MM.1S (cell line): ENCODE measurements around the gene BACH2.

Experiments used
- DNase-seq: peaks from one replicate; pipeline ENCODE4 v3.0.0-alpha.2; 2015
- H2AFZ ChIP-seq: fragments of 300-600 bp; sonication (generic); 2 replicates; pipeline ENCODE4 v1.6.0; 2016; ENCODE audit warnings: antibody characterized with exemption, low read length
- H3F3A ChIP-seq: fragments of 300-600 bp; sonication (generic); 2 replicates; pipeline ENCODE4 v1.6.1; 2016; ENCODE audit warnings: mild to moderate bottlenecking, antibody characterized with exemption, low read length, moderate library complexity, mixed read lengths; ENCODE audit not compliant: insufficient read depth
- H3K27ac ChIP-seq: fragments of 300-600 bp; sonication (generic); 2 replicates; pipeline ENCODE4 v1.5.1; 2016; ENCODE audit warnings: mild to moderate bottlenecking, low read length
- H3K27me3 ChIP-seq: fragments of 300-600 bp; sonication (generic); replicated peaks from 2 replicates; pipeline ENCODE4 v1.6.0; 2016; ENCODE audit warnings: low read length; ENCODE audit not compliant: insufficient read depth
- H3K36me3 ChIP-seq: fragments of 300-600 bp; sonication (generic); replicated peaks from 2 replicates; pipeline ENCODE4 v1.6.1; 2016; ENCODE audit warnings: mild to moderate bottlenecking, low read length, mixed read lengths; ENCODE audit not compliant: insufficient read depth
- H3K4me1 ChIP-seq: fragments of 300-600 bp; sonication (generic); 2 replicates; pipeline ENCODE4 v1.6.1; 2016; ENCODE audit warnings: low read length, mixed read lengths
- H3K4me2 ChIP-seq: fragments of 300-600 bp; sonication (generic); 2 replicates; pipeline ENCODE4 v1.6.0; 2016; ENCODE audit warnings: low read depth, low read length
- H3K4me3 ChIP-seq: fragments of 300-600 bp; sonication (generic); 2 replicates; pipeline ENCODE4 v1.5.1; 2016; ENCODE audit warnings: low read length, mixed read lengths
- H3K79me2 ChIP-seq: fragments of 300-600 bp; sonication (generic); 2 replicates; pipeline ENCODE4 v1.6.1; 2016; ENCODE audit warnings: mixed run types, low read length, mixed read lengths
- H3K9ac ChIP-seq: fragments of 300-600 bp; sonication (generic); 2 replicates; pipeline ENCODE4 v1.6.1; 2016; ENCODE audit warnings: low read length, mixed read lengths
- H3K9me2 ChIP-seq: fragments of 300-600 bp; sonication (generic); replicated peaks from 2 replicates; pipeline ENCODE4 v1.6.1; 2016; ENCODE audit warnings: mild to moderate bottlenecking, low read length, mixed read lengths; ENCODE audit not compliant: insufficient read depth
- H3K9me3 ChIP-seq: fragments of 300-600 bp; sonication (generic); replicated peaks from 2 replicates; pipeline ENCODE4 v1.6.1; 2016; ENCODE audit warnings: mild to moderate bottlenecking, low read length, mixed read lengths; ENCODE audit not compliant: insufficient read depth
- H4K20me1 ChIP-seq: fragments of 300-600 bp; sonication (generic); 2 replicates; pipeline ENCODE4 v1.6.1; 2016; ENCODE audit warnings: mild to moderate bottlenecking, low read length, moderate library complexity, mixed read lengths; ENCODE audit not compliant: insufficient read depth
- EZH2 ChIP-seq: fragments of 300-600 bp; sonication (generic); optimal IDR thresholded peaks from 2 replicates; pipeline ENCODE3; 2017; ENCODE audit warnings: low read depth, mild to moderate bottlenecking, antibody characterized with exemption, low read length, mixed read lengths
- EZH2phosphoT487 ChIP-seq: fragments of 300-600 bp; sonication (generic); IDR thresholded peaks from 2 replicates; pipeline ENCODE4 v1.6.1; 2018; ENCODE audit warnings: antibody characterized with exemption, low read length
- TF ChIP-seq, protein P1 (sequence below): fragments of 300-600 bp; sonication (generic); IDR thresholded peaks from 2 replicates; pipeline ENCODE4 v1.5.1; 2016; ENCODE audit warnings: antibody characterized with exemption, low read length, mixed read lengths

The BACH2 gene

DNA sequence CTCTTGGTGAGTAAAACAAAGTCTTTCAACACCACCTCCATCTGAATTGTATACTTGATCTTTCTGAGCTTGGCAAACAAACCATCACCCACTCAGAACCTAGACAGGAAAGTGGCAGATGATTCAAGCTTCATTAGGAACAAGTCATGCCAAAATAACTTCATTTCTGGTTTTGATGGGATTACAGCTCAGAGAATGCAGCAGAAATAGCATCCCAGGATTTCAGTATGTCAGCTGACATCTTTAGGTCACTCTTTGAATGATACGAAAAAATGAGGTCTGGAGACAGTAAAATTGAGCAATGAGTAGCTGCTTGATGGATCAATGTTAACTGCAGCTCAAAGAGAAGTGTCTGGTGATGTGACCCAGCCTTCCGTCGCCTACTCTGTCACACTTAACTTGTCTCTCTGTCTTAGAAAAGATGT is 310.0 kb downstream of the BACH2 start:
- no peak overlapping the region for H2AFZ ChIP-seq
- H3K9me2 ChIP-seq: no peaks in the 10 kb centered on the region
- no peaks in the 10 kb centered on the region for H3K4me1 ChIP-seq
- H3K27ac ChIP-seq: no peak overlapping the region
- H3K79me2 ChIP-seq: no peaks in the 10 kb centered on the region
- H3K36me3 ChIP-seq: no peaks in the 10 kb centered on the region
- no peak for TF ChIP-seq EZH2phosphoT487
- TF ChIP-seq, protein P1, sequence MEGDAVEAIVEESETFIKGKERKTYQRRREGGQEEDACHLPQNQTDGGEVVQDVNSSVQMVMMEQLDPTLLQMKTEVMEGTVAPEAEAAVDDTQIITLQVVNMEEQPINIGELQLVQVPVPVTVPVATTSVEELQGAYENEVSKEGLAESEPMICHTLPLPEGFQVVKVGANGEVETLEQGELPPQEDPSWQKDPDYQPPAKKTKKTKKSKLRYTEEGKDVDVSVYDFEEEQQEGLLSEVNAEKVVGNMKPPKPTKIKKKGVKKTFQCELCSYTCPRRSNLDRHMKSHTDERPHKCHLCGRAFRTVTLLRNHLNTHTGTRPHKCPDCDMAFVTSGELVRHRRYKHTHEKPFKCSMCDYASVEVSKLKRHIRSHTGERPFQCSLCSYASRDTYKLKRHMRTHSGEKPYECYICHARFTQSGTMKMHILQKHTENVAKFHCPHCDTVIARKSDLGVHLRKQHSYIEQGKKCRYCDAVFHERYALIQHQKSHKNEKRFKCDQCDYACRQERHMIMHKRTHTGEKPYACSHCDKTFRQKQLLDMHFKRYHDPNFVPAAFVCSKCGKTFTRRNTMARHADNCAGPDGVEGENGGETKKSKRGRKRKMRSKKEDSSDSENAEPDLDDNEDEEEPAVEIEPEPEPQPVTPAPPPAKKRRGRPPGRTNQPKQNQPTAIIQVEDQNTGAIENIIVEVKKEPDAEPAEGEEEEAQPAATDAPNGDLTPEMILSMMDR: no peak
- no peak for TF ChIP-seq EZH2
- H3K4me2 ChIP-seq: no peak overlapping the region
- H3F3A ChIP-seq: no peaks in the 10 kb centered on the region
- no peak overlapping the region for H3K9ac ChIP-seq
- H3K27me3 ChIP-seq: no peaks in the 10 kb centered on the region
- DNase-seq: no peak
- no peaks in the 10 kb centered on the region for H3K9me3 ChIP-seq
- H3K4me3 ChIP-seq: no peak overlapping the region
- no peaks in the 10 kb centered on the region for H4K20me1 ChIP-seq

DNA sequence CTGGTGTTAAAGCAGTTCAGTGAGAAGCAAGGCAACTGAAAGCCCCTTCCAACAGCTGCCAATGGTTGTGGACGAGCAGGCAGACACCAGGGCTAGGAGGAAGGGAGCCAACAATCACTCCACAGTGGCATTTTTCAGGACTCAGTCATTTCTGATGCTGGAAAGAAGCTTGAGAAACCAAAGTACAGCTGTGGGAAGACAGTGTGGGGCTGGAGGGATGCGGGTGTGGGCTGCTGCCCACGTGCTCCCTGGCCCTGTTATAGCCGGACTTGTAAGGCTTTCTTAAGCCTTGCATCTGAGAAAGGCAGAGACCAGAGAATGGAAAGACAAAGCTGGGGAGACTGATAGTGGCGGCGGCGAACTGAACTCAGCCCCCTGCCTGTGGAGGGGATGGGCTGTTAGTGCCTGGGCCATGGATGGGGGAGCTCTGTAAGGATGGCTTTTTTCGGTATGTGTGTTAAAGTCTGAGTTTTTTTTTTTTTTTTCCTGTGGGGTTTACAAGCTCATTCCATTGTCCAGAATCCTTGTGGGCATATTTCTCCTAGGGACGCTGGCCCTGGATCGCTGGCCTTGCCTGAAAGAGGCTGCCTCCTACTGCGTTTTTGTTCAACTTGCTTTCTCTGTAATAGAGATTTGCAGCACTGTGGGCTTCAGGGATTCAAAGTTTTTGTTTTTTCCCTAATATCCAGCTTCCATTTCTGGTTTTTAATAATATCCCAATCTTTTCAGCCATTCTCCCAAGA is 310.7 kb downstream of the BACH2 start:
- no peaks in the 10 kb centered on the region for H3K36me3 ChIP-seq
- no peak overlapping the region for H3K4me3 ChIP-seq
- H3K27ac ChIP-seq: no peak overlapping the region
- 0 out of 2 replicates have a peak, but pooled peaks cover under 1% of the 10 kb centered on the region for H3K4me1 ChIP-seq
- no peaks in the 10 kb centered on the region for H3K79me2 ChIP-seq
- TF ChIP-seq, protein P1: no peak
- TF ChIP-seq EZH2phosphoT487: no peak
- TF ChIP-seq EZH2: no peak
- H3K27me3 ChIP-seq: no peaks in the 10 kb centered on the region
- H3F3A ChIP-seq: no peaks in the 10 kb centered on the region
- no peak overlapping the region for H2AFZ ChIP-seq
- H4K20me1 ChIP-seq: no peaks in the 10 kb centered on the region
- H3K9ac ChIP-seq: no peak overlapping the region
- H3K4me2 ChIP-seq: no peak overlapping the region
- no peaks in the 10 kb centered on the region for H3K9me2 ChIP-seq
- no peaks in the 10 kb centered on the region for H3K9me3 ChIP-seq
- no peak for DNase-seq

DNA sequence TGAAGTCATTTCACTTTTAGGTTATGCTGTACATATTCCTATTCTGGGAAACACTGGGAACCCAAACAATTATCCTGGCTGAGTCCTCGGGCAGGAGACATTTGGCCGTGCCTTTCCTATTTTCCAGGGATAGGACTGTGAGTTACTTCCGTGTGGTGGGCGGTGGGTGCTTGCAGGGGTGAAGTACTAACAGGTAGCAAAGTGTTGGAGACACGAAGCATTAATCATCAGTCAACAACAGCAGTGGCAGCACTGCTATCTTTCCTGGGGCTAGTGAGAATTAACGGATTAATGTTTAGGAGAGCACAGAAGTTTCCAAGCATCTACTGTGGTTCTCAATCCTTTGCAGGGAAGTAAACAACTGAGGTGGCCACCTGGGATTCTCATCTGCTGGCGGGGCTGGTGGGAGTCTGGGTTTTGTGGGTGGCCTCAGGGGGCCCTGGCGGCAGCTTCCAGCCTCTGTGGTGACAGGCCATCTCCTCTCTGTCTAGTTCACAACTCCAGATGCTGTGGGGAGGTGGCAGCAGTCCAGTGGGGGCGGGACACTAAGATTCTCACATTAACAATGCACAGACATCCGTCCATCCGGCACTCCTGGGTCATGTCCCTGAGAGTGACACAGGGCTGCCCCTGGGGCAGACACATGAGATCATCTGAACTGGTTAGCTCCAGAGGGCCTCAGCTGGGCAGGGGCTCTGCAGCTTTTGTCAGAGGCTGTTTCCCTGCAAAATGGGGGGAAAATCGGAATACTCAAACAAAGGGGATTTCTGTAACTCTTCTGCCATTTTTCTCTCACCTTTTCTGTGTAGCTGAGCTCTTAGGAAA is 311.5 kb downstream of the BACH2 start:
- Histone ChIP-seq H3F3A (no peaks in the 10 kb centered on the region), H2AFZ (no peak overlapping the region), H3K27ac (no peak overlapping the region), H3K36me3 (no peaks in the 10 kb centered on the region), H3K79me2 (no peaks in the 10 kb centered on the region), H3K9ac (no peak overlapping the region), H4K20me1 (no peaks in the 10 kb centered on the region), H3K4me2 (no peak overlapping the region), H3K4me1 (peaks cover 8% of the 10 kb centered on the region), H3K27me3 (no peaks in the 10 kb centered on the region), H3K4me3 (no peak overlapping the region), H3K9me3 (no peaks in the 10 kb centered on the region), H3K9me2 (no peaks in the 10 kb centered on the region)
- TF ChIP-seq, protein P1: no peak
- TF ChIP-seq EZH2phosphoT487 (no peak), EZH2 (no peak)
- DNase-seq: no peak
